Common myeloid progenitor, CD34-positive (primary cell): ENCODE measurements around the gene HCRTR1.
A peak's percentile ranks its signal among the peaks of the same experiment; 100 is the strongest.

Source experiments
- CTCF ChIA-PET: fragments of 350-600 bp; sonication (Branson Sonifier 250); formaldehyde crosslinking; loops from one replicate; lab custom pipeline; 2021; ENCODE audit warnings: antibody characterized with exemption; lab: Charles Lee
- POLR2A ChIA-PET: fragments of 350-600 bp; sonication (Branson Sonifier 250); formaldehyde crosslinking; loops from one replicate; lab custom pipeline; 2021; ENCODE audit warnings: antibody characterized with exemption; lab: Charles Lee
- DNase-seq, 3 donors: peaks; one replicate each; pipeline versions ENCODE4 v3.0.0 to v3.0.0-alpha.2; 2013
- H3K27ac ChIP-seq, 2 experiments: 1 replicate in 1 of 2; 2 replicates in 1 of 2; pipeline ENCODE4 v1.7.0; 2013; ENCODE audit warnings: inconsistent platforms in 2 of 2, low read length in 2 of 2, mild to moderate bottlenecking in 2 of 2, low read depth in 1 of 2, moderate library complexity in 1 of 2; ENCODE audit not compliant: severe bottlenecking in 2 of 2, insufficient read depth in 1 of 2, poor library complexity in 1 of 2
- H3K27me3 ChIP-seq, 5 experiments: replicated peaks in 2 of 5; 1 replicate in 3 of 5; 2 replicates in 2 of 5; pipeline versions ENCODE4 v1.6.1 to v1.7.0; 2013; ENCODE audit warnings: low read length in 4 of 5, mild to moderate bottlenecking in 2 of 5, moderate library complexity in 2 of 5, inconsistent platforms in 1 of 5; ENCODE audit not compliant: insufficient read depth in 5 of 5, control insufficient read depth in 4 of 5
- H3K36me3 ChIP-seq, 4 experiments: 1 replicate in 2 of 4; 2 replicates in 2 of 4; pipeline versions ENCODE4 v1.6.1 to v1.7.0; 2013; ENCODE audit warnings: low read length in 3 of 4, control low read depth in 1 of 4, mild to moderate bottlenecking in 1 of 4; ENCODE audit not compliant: control insufficient read depth in 4 of 4, insufficient read depth in 4 of 4
- H3K4me1 ChIP-seq, 4 experiments: 1 replicate in 3 of 4; 2 replicates in 1 of 4; pipeline versions ENCODE4 v1.6.1 to v1.7.1; 2013; ENCODE audit warnings: low read length in 3 of 4, mild to moderate bottlenecking in 3 of 4, control low read depth in 1 of 4, inconsistent platforms in 1 of 4, moderate library complexity in 1 of 4; ENCODE audit not compliant: control insufficient read depth in 4 of 4, insufficient read depth in 4 of 4; ENCODE audit errors: control extremely low read depth in 1 of 4
- H3K4me3 ChIP-seq, 7 experiments: 1 replicate in 4 of 7; 2 replicates in 3 of 7; pipeline versions ENCODE4 v1.5.1 to v1.7.0; 2013; ENCODE audit warnings: mild to moderate bottlenecking in 7 of 7, low read length in 6 of 7, moderate library complexity in 6 of 7, inconsistent platforms in 2 of 7, low read depth in 2 of 7, control low read depth in 1 of 7; ENCODE audit not compliant: insufficient read depth in 4 of 7, control insufficient read depth in 1 of 7; ENCODE audit errors: extremely low read depth in 1 of 7
- H3K9me3 ChIP-seq, 5 experiments: 1 replicate in 4 of 5; 2 replicates in 1 of 5; pipeline versions ENCODE4 v1.6.1 to v1.7.1; 2013; ENCODE audit warnings: low read length in 4 of 5, mild to moderate bottlenecking in 2 of 5, inconsistent platforms in 1 of 5, low read depth in 1 of 5, moderate library complexity in 1 of 5; ENCODE audit not compliant: control insufficient read depth in 4 of 5, insufficient read depth in 2 of 5; ENCODE audit errors: control extremely low read depth in 1 of 5
- WGBS: methylation state at CpG from one replicate; pipeline ENCODE4 v1.1.5; 2013; ENCODE audit not compliant: insufficient coverage; 5-methylcytosine and 5-hydroxymethylcytosine counted together

HCRTR1 gene

GRCh38 chr1:31662463-31662862, 45.0 kb downstream of the HCRTR1 start:
- no peak overlapping the region for H3K4me3 ChIP-seq
- ChIA-PET POLR2A (interaction anchor here (0.6 kb wide), 1 partner anchor 403 kb away, joined by 4 read pairs; no protein-coding TSS in a partner anchor), CTCF (interaction anchor here (0.6 to 7.2 kb wide), 15 partner anchors 9 to 276 kb away, joined by 3 to 84 read pairs (median 3); partner anchors contain the start of gene COL16A1)
- no peaks in the 10 kb centered on the region for H3K36me3 ChIP-seq
- H3K27me3 ChIP-seq: no peaks in the 10 kb centered on the region
- DNase-seq: no peak
- 100% methylated on average over 2 of the region's 12 CpGs for WGBS
- H3K4me1 ChIP-seq: peaks cover 0 to 5% (median 0%) of the 10 kb centered on the region in 4 experiments
- no peak overlapping the region for H3K27ac ChIP-seq
- no peaks in the 10 kb centered on the region for H3K9me3 ChIP-seq

GRCh38 chr1:31663622-31664452, 46.3 kb downstream of the HCRTR1 start:
- no peaks in the 10 kb centered on the region for H3K4me1 ChIP-seq
- no peaks in the 10 kb centered on the region for H3K36me3 ChIP-seq
- H3K27me3 ChIP-seq: no peaks in the 10 kb centered on the region
- ChIA-PET POLR2A (interaction anchor here (0.6 kb wide), 1 partner anchor 142 kb away, joined by 3 read pairs; no protein-coding TSS in a partner anchor), CTCF (interaction anchor here (0.6 to 7.2 kb wide), 21 partner anchors 8 to 210 kb away, joined by 3 to 84 read pairs (median 6); partner anchors contain the start of genes ADGRB2 and COL16A1)
- no peak overlapping the region for H3K27ac ChIP-seq
- no peaks in the 10 kb centered on the region for H3K9me3 ChIP-seq
- 52% methylated on average over 9 of the region's 9 CpGs for WGBS
- peak; percentile 14 to 38 (median 15) for DNase-seq
- H3K4me3 ChIP-seq: no peak overlapping the region

GRCh38 chr1:31664528-31664927, 47.0 kb downstream of the HCRTR1 start:
- ChIA-PET POLR2A (no interaction called here), CTCF (interaction anchor here (0.6 to 7.2 kb wide), 17 partner anchors 12 to 299 kb away, joined by 3 to 84 read pairs (median 6); partner anchors contain the start of genes ADGRB2 and COL16A1)
- Histone ChIP-seq H3K27ac (no peak overlapping the region), H3K27me3 (peaks cover 0 to 2% (median 0%) of the 10 kb centered on the region in 5 experiments), H3K4me1 (peaks cover 0 to 4% (median 1%) of the 10 kb centered on the region in 4 experiments), H3K36me3 (no peaks in the 10 kb centered on the region), H3K4me3 (no peak overlapping the region), H3K9me3 (no peaks in the 10 kb centered on the region)
- WGBS: 91% methylated on average over 9 of the region's 9 CpGs
- DNase-seq: no peak

GRCh38 chr1:31665234-31665878, 47.9 kb downstream of the HCRTR1 start:
- ChIA-PET POLR2A (interaction anchor here (1.1 kb wide), 1 partner anchor 21 kb away, joined by 3 read pairs; the partner anchor contains the start of gene PEF1), CTCF (interaction anchor here (0.9 to 7.2 kb wide), 15 partner anchors 11 to 298 kb away, joined by 3 to 84 read pairs (median 8); partner anchors contain the start of gene COL16A1)
- Histone ChIP-seq H3K36me3 (no peaks in the 10 kb centered on the region), H3K4me3 (no peak overlapping the region), H3K27me3 (peaks cover 0 to 3% (median 0%) of the 10 kb centered on the region in 5 experiments), H3K4me1 (peaks cover 0 to 12% (median 9%) of the 10 kb centered on the region in 4 experiments), H3K27ac (no peak overlapping the region), H3K9me3 (no peaks in the 10 kb centered on the region)
- WGBS: 98% methylated on average over 5 of the region's 7 CpGs
- no peak for DNase-seq

GRCh38 chr1:31666263-31666963, 48.9 kb downstream of the HCRTR1 start:
- ChIA-PET CTCF (interaction anchor here (1.2 to 7.2 kb wide), 7 partner anchors 10 to 297 kb away, joined by 3 to 84 read pairs (median 8); no protein-coding TSS in a partner anchor), POLR2A (interaction anchor here (1.1 kb wide), 1 partner anchor 22 kb away, joined by 3 read pairs; the partner anchor contains the start of gene PEF1)
- Histone ChIP-seq H3K4me3 (no peak overlapping the region), H3K9me3 (no peaks in the 10 kb centered on the region), H3K27me3 (peaks cover 0 to 3% (median 0%) of the 10 kb centered on the region in 5 experiments), H3K27ac (no peak overlapping the region), H3K36me3 (no peaks in the 10 kb centered on the region), H3K4me1 (peaks cover 0 to 18% (median 13%) of the 10 kb centered on the region in 4 experiments)
- WGBS: 85% methylated on average over 10 of the region's 10 CpGs
- DNase-seq: no peak

GRCh38 chr1:31667065-31667785, 49.7 kb downstream of the HCRTR1 start:
- ChIA-PET CTCF (interaction anchor here (1.2 to 7.2 kb wide), 5 partner anchors 9 to 122 kb away, joined by 3 to 84 read pairs (median 10); no protein-coding TSS in a partner anchor), POLR2A (no interaction called here)

More at GRCh38 chr1:31667065-31667785, 49.7 kb downstream of the HCRTR1 start:
- Histone ChIP-seq H3K27me3 (peaks cover 0 to 3% (median 0%) of the 10 kb centered on the region in 5 experiments), H3K36me3 (no peaks in the 10 kb centered on the region), H3K4me1 (peaks cover 0 to 18% (median 13%) of the 10 kb centered on the region in 4 experiments), H3K9me3 (no peaks in the 10 kb centered on the region), H3K27ac (no peak overlapping the region), H3K4me3 (no peak overlapping the region)
- DNase-seq: no peak
- WGBS: 96% methylated on average over 18 of the region's 19 CpGs
